ENCODE results near the gene ANKRD60. TPM values are rescaled to one million over a fixed set of nuclear protein-coding genes. Genes with fewer than 3 reads are reported as not detected.

Gene ANKRD60
- total RNA-seq, 1 experiment from 2014 or later, result not detected

- TF ChIP-seq AFF4 (CRISPR knock-in tag; IDR thresholded peaks at IDR 0.05; ENCODE audit: borderline replicate concordance) (no peak), NFYB (CRISPR knock-in tag; conservative IDR thresholded peaks at IDR 0.05; ENCODE audit: low read depth) (no peak), TP53 (CRISPR knock-in tag; IDR thresholded peaks at IDR 0.05) (no peak)
Observed at GRCh38 chr20:58264271-58264670, 35.8 kb upstream of the ANKRD60 start (continued).

GRCh38 chr20:58261660-58262059, 33.2 kb upstream of the ANKRD60 start:
- DNase-seq (ENCODE audit: low spot score) (no peak), ATAC-seq (no peak)
- Mint-ChIP-seq H3K4me1 (peaks cover 25% of the 10 kb centered on the region), H3K4me3 (no peak overlapping the region), H3K27ac (no peak overlapping the region), H3K27me3 (ENCODE audit: low read depth) (no peaks in the 10 kb centered on the region), H3K36me3 (peaks cover 10% of the 10 kb centered on the region; the same call in 1 of the 2 replicates), H3K9me3 (no peaks in the 10 kb centered on the region)
- ChIA-PET CTCF (interaction anchor here (0.8 to 1.4 kb wide), 3 partner anchors 14 to 98 kb away, joined by 4 read pairs; no protein-coding TSS in a partner anchor), POLR2A (no interaction called here)
- TF ChIP-seq KAT7 (CRISPR knock-in tag; IDR thresholded peaks at IDR 0.05; ENCODE audit: borderline replicate concordance) (no peak), PRRX2 (CRISPR knock-in tag; IDR thresholded peaks at IDR 0.05) (no peak), ZBTB43 (CRISPR knock-in tag; IDR thresholded peaks at IDR 0.05) (no peak), ELF4 (CRISPR knock-in tag; IDR thresholded peaks at IDR 0.05; ENCODE audit: low read depth) (no peak), ZNF317 (CRISPR knock-in tag; IDR thresholded peaks at IDR 0.05; ENCODE audit: borderline replicate concordance, low read depth) (no peak), USF1 (CRISPR knock-in tag; IDR thresholded peaks at IDR 0.05) (no peak), ERG (CRISPR knock-in tag; IDR thresholded peaks at IDR 0.05) (no peak), GRHL2 (CRISPR knock-in tag; IDR thresholded peaks at IDR 0.05; ENCODE audit: insufficient replicate concordance, severe bottlenecking) (no peak), STAT6 (CRISPR knock-in tag; conservative IDR thresholded peaks at IDR 0.05; ENCODE audit: low read depth) (no peak), JAZF1 (CRISPR knock-in tag; IDR thresholded peaks at IDR 0.05) (no peak), MAX (CRISPR knock-in tag; IDR thresholded peaks at IDR 0.05) (no peak), ZNF671 (CRISPR knock-in tag; IDR thresholded peaks at IDR 0.05) (no peak), ESRRA (CRISPR knock-in tag; IDR thresholded peaks at IDR 0.05; ENCODE audit: borderline replicate concordance) (no peak), ZNF416 (CRISPR knock-in tag; IDR thresholded peaks at IDR 0.05) (no peak), E2F1 (CRISPR knock-in tag; IDR thresholded peaks at IDR 0.05) (no peak), IRF1 (CRISPR knock-in tag; IDR thresholded peaks at IDR 0.05) (no peak), TCF7 (CRISPR knock-in tag; IDR thresholded peaks at IDR 0.05; ENCODE audit: low read depth) (no peak)

All from WTC11 (cell line).